Kidney epithelial cell (primary cell): ENCODE data around the gene SLC28A1. TPM values are rescaled to one million over a fixed set of nuclear protein-coding genes. Genes with fewer than 3 reads are reported as not detected.

ENCODE experiments used
- DNase-seq: peaks from one replicate; pipeline ENCODE4 v3.0.0-alpha.2; 2010; ENCODE audit warnings: low read depth
- H3K27me3 ChIP-seq: 2 replicates; pipeline ENCODE4 v1.6.0; 2011; ENCODE audit warnings: low read length; ENCODE audit not compliant: control insufficient read depth, insufficient read depth
- H3K36me3 ChIP-seq: 2 replicates; pipeline ENCODE4 v1.5.1; 2011; ENCODE audit warnings: low read length; ENCODE audit not compliant: control insufficient read depth, insufficient read depth
- H3K4me3 ChIP-seq: 2 replicates; pipeline ENCODE4 v1.5.1; 2011; ENCODE audit warnings: low read depth, mild to moderate bottlenecking, control low read depth, low read length
- CTCF ChIP-seq: IDR thresholded peaks from 2 replicates; pipeline ENCODE4 v1.5.1; 2011; ENCODE audit warnings: mild to moderate bottlenecking, moderate library complexity, low read length, control low read depth, inconsistent platforms; ENCODE audit not compliant: insufficient read depth, poor library complexity, severe bottlenecking
- total RNA-seq: library from RNA; depleted of rRNA; stranded (reverse); fragments of >200 nt; gene quantifications from 2 replicates; pipeline ENCODE4 v1.2.3, GENCODE V29; 2015

Gene SLC28A1
- total RNA-seq, 1 donor from 2014 or later, result 0.17 TPM

- H3K27me3 ChIP-seq, result no peaks in the 10 kb centered on the region
- TF ChIP-seq CTCF, result no peak
- no peaks in the 10 kb centered on the region for H3K36me3 ChIP-seq
- no peak overlapping the region for H3K4me3 ChIP-seq
- DNase-seq, result no peak
These were observed 25.3 kb downstream of the SLC28A1 start for GRCh38 chr15:84909782-84910181.

DNA sequence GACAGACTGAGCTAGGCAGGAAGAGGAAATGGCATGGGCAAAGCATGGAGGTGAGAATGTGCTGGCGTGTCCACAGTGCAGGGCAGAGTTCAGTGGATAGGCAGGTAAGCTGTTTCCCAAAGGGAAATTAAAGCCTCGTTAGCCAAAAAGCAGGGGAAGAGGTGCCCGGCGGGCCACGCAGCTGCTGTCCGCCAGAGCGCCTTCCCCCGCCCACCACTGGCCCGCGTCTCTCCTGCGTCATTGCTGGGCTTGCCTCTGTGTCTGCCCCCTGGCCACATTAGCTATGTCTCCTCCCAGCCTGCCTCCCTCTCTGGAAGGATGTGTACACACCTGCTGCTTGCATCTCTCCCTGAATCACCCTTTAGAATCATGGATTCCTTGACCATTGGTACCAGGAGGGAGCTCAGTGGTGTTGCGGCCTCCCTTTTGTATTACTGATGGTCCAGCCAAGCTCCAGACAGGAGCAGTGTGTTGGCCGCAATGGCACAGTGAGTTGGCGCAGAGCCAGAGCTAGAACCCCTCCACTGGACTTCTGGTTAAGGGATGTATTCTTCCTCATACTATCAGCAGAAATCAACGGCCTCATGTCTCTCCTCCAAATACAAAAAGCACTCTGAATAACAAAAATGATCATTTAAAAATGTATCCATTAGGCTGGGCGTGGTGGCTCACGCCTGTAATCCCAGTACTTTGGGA, 26.6 kb downstream of the SLC28A1 start:
- Histone ChIP-seq H3K27me3 (no peaks in the 10 kb centered on the region), H3K36me3 (no peaks in the 10 kb centered on the region), H3K4me3 (no peak overlapping the region)
- no peak for DNase-seq
- TF ChIP-seq CTCF, result no peak

DNA sequence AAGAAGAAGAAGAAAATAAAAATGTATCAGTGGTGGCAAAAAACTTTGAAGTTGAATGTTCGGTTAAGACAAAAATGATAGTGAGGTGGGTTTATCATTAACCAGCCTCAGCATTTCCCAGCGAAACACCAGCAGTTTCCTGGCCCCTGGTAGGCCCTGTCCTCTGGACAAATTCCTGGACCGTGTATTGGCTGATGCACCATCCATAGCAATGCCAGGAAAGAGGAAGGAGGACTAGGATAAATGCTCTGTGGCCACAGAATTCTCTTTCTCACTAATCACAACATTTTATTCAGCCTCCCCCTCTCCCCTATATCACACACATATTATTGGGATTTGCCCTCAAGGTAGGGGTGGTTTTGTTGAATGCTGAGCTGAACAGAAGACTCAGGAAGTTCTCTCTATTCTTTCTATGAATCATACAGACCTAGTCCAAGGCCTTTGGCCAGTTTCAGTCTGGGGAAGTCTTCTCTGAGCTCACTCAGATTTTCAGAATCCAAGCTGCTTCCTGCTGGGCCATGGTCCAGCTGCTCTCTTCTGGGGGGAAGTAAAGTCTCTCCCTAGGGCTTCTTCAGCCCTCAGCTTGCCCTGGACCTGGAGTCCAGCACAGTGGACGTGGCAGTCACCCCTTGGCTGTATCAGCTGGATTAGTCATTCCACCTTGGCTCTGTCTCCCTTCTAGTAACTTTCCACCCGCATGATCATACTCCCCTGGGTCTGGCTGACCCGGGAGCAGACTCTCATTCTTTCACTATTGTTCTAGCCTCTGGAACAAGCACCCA, 27.6 kb downstream of the SLC28A1 start:
- peak; percentile 88 for DNase-seq

GRCh38 chr15:84913360-84913723, 28.9 kb downstream of the SLC28A1 start:
- TF ChIP-seq CTCF, result no peak
- no peaks in the 10 kb centered on the region for H3K36me3 ChIP-seq
- H3K27me3 ChIP-seq, result no peaks in the 10 kb centered on the region
- no peak overlapping the region for H3K4me3 ChIP-seq
- DNase-seq, result no peak

More for the DNA sequence above, 27.6 kb downstream of the SLC28A1 start:
- no peaks in the 10 kb centered on the region for H3K36me3 ChIP-seq
- H3K27me3 ChIP-seq, result no peaks in the 10 kb centered on the region
- TF ChIP-seq CTCF, result no peak
- H3K4me3 ChIP-seq, result no peak overlapping the region

GRCh38 chr15:84914351-84914750, 29.9 kb downstream of the SLC28A1 start:
- no peak for TF ChIP-seq CTCF
- no peak overlapping the region for H3K4me3 ChIP-seq
- H3K27me3 ChIP-seq, result no peaks in the 10 kb centered on the region
- H3K36me3 ChIP-seq, result no peaks in the 10 kb centered on the region
- no peak for DNase-seq
